PC-9 (cell line): Measurements from ENCODE around the gene CLCF1. TPM values are rescaled to one million over a fixed set of nuclear protein-coding genes. Genes with fewer than 3 reads are reported as not detected.
"Not testable (repeated sequence)": the region's sequence is repeated elsewhere in the genome, so short reads cannot be mapped to it uniquely, and the experiment has no call there.

ENCODE experiments used
- BruUV-seq: library from RNA; stranded (reverse); fragments of 400-500 nt; replicated peaks from 2 replicates; lab custom pipeline; 2021; lab: Mats Ljungman, UMichigan
- CTCF ChIA-PET: fragments of 300-600 bp; sonication (Branson Sonifier 250); formaldehyde crosslinking; loops from one replicate; lab custom pipeline; 2022; ENCODE audit warnings: antibody characterized with exemption; lab: Charles Lee
- POLR2A ChIA-PET: fragments of 300-600 bp; sonication (Branson Sonifier 250); formaldehyde crosslinking; loops from one replicate; lab custom pipeline; 2022; ENCODE audit warnings: antibody characterized with exemption; ENCODE audit not compliant: unreplicated experiment; lab: Charles Lee
- DNase-seq, 2 experiments: peaks; one replicate each; pipeline versions ENCODE4 v3.0.0 to v3.0.0-alpha.2; 2015 to 2022; ENCODE audit warnings: mixed read lengths in 1 of 2
- H2AFZ ChIP-seq: fragments of 200-600 bp; sonication (generic); 2 replicates; pipeline ENCODE4 v1.8.1; 2017; ENCODE audit warnings: antibody characterized with exemption
- H3F3A ChIP-seq: fragments of 200-600 bp; sonication (generic); 2 replicates; pipeline ENCODE4 v1.8.1; 2017; ENCODE audit warnings: antibody characterized with exemption, mild to moderate bottlenecking, low read depth; ENCODE audit not compliant: insufficient read depth
- H3K27ac ChIP-seq: fragments of 200-600 bp; sonication (generic); 2 replicates; pipeline ENCODE4 v1.6.1; 2016; ENCODE audit warnings: mixed run types
- H3K27me3 ChIP-seq: fragments of 200-600 bp; sonication (generic); 2 replicates; pipeline ENCODE4 v1.6.1; 2016; ENCODE audit warnings: low read depth, mixed run types; ENCODE audit not compliant: insufficient read depth
- H3K36me3 ChIP-seq: fragments of 200-600 bp; sonication (generic); 2 replicates; pipeline ENCODE4 v1.6.1; 2016; ENCODE audit warnings: low read depth, mixed run types
- H3K4me1 ChIP-seq: fragments of 200-600 bp; sonication (generic); replicated peaks from 2 replicates; pipeline ENCODE4 v1.6.1; 2016; ENCODE audit warnings: mixed run types; ENCODE audit not compliant: insufficient read depth
- H3K4me2 ChIP-seq: fragments of 200-600 bp; sonication (generic); 2 replicates; pipeline ENCODE4 v1.6.1; 2017; ENCODE audit warnings: mixed run types
- H3K4me3 ChIP-seq: fragments of 200-600 bp; sonication (generic); 2 replicates; pipeline ENCODE4 v1.6.1; 2016; ENCODE audit warnings: mixed run types
- H3K79me2 ChIP-seq: fragments of 200-600 bp; sonication (generic); 2 replicates; pipeline ENCODE4 v1.6.1; 2017; ENCODE audit warnings: low read depth, mixed run types
- H3K9me2 ChIP-seq: fragments of 200-600 bp; sonication (generic); 2 replicates; pipeline ENCODE4 v1.8.1; 2017; ENCODE audit warnings: mild to moderate bottlenecking; ENCODE audit not compliant: insufficient read depth
- H3K9me3 ChIP-seq: fragments of 200-600 bp; sonication (generic); 2 replicates; pipeline ENCODE4 v1.8.1; 2016; ENCODE audit warnings: low read depth; ENCODE audit not compliant: insufficient read depth
- H4K20me1 ChIP-seq: fragments of 200-600 bp; sonication (generic); 2 replicates; pipeline ENCODE4 v1.8.1; 2017; ENCODE audit not compliant: insufficient read depth
- CTCF ChIP-seq: fragments of 200-600 bp; sonication (generic); conservative IDR thresholded peaks from 2 replicates; pipeline ENCODE4 v1.6.1; 2017; ENCODE audit warnings: mixed run types, antibody characterized with exemption, mild to moderate bottlenecking, moderate library complexity
- EZH2 ChIP-seq: fragments of 200-600 bp; sonication (generic); IDR thresholded peaks from 2 replicates; pipeline ENCODE4 v1.8.0; 2017; ENCODE audit warnings: antibody characterized with exemption, low read depth
- intact Hi-C: fragments of 100-400 bp; cut with micrococcal nuclease; formaldehyde crosslinking; loops from one replicate; pipeline ENCODE4 v1.10.0; 2022; ENCODE audit not compliant: unreplicated experiment
- total RNA-seq: library from RNA; stranded (reverse); gene quantifications from 2 replicates; pipeline ENCODE4 v1.2.3, GENCODE V29; 2021

Gene CLCF1
- total RNA-seq, 1 experiment from 2014 or later, result 17.0 TPM

GRCh38 chr11:67320011-67320410 lies 53.4 kb downstream of the CLCF1 start:
- H3F3A ChIP-seq, result peaks cover 25% of the 10 kb centered on the region; the same call in 1 of the 2 replicates
- no peak overlapping the region; the same call in 1 of the 2 replicates for H3K4me2 ChIP-seq
- no peaks in the 10 kb centered on the region for H3K27me3 ChIP-seq
- TF ChIP-seq CTCF (no peak), EZH2 (no peak)
- H2AFZ ChIP-seq, result no peak overlapping the region
- H3K4me3 ChIP-seq, result no peak overlapping the region
- peaks cover 17% of the 10 kb centered on the region for H3K4me1 ChIP-seq
- CTCF ChIA-PET, result interaction anchor here (0.6 to 0.8 kb wide), 2 partner anchors 26 to 1098 kb away, joined by 3 to 4 read pairs; no protein-coding TSS in a partner anchor
- POLR2A ChIA-PET, result no interaction called here
- no peaks in the 10 kb centered on the region for H4K20me1 ChIP-seq
- peaks cover 30% of the 10 kb centered on the region for H3K79me2 ChIP-seq
- intact Hi-C loops, result no loop called here
- H3K36me3 ChIP-seq, result no peaks in the 10 kb centered on the region
- H3K9me3 ChIP-seq, result no peaks in the 10 kb centered on the region
- no peak overlapping the region for H3K27ac ChIP-seq
- no TSS peak for BruUV-seq
- no peak for DNase-seq
- H3K9me2 ChIP-seq, result no peaks in the 10 kb centered on the region

GRCh38 chr11:67318876-67319275 lies 54.5 kb downstream of the CLCF1 start:
- H3K9me3 ChIP-seq, H3K36me3 ChIP-seq, H4K20me1 ChIP-seq, DNase-seq, H3K27me3 ChIP-seq, BruUV-seq, H3K9me2 ChIP-seq, H2AFZ ChIP-seq, H3K27ac ChIP-seq: not testable (repeated sequence)
- Histone ChIP-seq H3K4me2 (peak overlapping the region; percentile 99), H3K4me3 (peak overlapping the region; percentile 76), H3K4me1 (peaks cover 28% of the 10 kb centered on the region), H3F3A (peaks cover 21% of the 10 kb centered on the region; the same call in 1 of the 2 replicates), H3K79me2 (peaks cover 30% of the 10 kb centered on the region)
- ChIA-PET CTCF (interaction anchor here (0.6 to 1.8 kb wide), 2 partner anchors 64 to 162 kb away, joined by 6 to 22 read pairs; no protein-coding TSS in a partner anchor), POLR2A (interaction anchor here (0.7 kb wide), 2 partner anchors 27 to 430 kb away, joined by 4 to 5 read pairs; no protein-coding TSS in a partner anchor)
- intact Hi-C loops, result loop anchor here (5.0 to 10.0 kb wide), 3 partner anchors 364 to 912 kb away; partner anchors contain the start of gene PC

DNA sequence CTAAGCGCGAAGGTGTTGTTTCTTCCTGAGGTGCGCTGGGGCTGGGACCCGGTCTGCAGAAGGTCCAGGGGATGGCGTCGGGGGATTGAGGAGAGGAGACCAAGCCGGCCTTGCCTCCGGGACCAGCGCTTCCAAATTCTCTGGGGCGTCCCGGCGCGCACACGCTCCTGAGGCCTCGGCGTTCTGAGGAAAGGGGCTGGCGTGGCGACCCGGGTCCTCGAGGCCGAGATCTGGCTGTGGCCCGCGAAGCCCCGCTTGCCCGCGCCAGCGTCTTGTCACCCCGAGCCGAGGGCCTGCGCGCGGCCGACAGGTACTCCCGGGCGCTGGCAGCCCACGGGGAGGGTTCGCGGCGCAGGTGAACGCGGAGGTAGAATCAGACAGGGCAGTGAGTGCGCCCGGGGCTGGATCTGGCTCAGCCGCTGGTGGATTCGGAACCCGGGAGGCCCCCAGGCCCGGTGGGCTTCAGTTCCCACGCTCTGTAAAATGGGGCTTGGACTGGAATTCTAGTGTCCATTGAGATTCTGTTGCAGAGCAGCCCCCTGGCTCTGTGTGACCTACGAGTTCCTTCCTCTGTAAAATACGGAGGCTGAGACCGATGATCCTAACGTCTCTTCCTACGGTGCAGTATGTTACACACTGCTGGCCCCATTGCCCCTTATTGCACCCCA lies 55.4 kb downstream of the CLCF1 start:
- intact Hi-C loops, result loop anchor here (1.0 to 10.0 kb wide), 9 partner anchors 30 to 911 kb away; partner anchors contain the start of genes GRK2 and PC
- ChIA-PET POLR2A (interaction anchor here (0.6 to 1.0 kb wide), 9 partner anchors 14 to 440 kb away, joined by 3 to 9 read pairs (median 5); partner anchors contain the start of genes GRK2 and SSH3), CTCF (interaction anchor here (0.6 to 2.3 kb wide), 10 partner anchors 15 to 462 kb away, joined by 3 to 18 read pairs (median 6); partner anchors contain the start of genes GRK2 and SSH3)
- H4K20me1 ChIP-seq, result no peaks in the 10 kb centered on the region
- BruUV-seq, result no TSS peak
- no peaks in the 10 kb centered on the region for H3K9me2 ChIP-seq
- TF ChIP-seq CTCF (no peak), EZH2 (no peak)
- peaks cover 27% of the 10 kb centered on the region; the same call in 1 of the 2 replicates for H3F3A ChIP-seq
- peak overlapping the region; percentile 94 for H2AFZ ChIP-seq
- H3K79me2 ChIP-seq, result peaks cover 30% of the 10 kb centered on the region
- no peak overlapping the region for H3K27ac ChIP-seq
- no peaks in the 10 kb centered on the region for H3K36me3 ChIP-seq
- no peak for DNase-seq
- no peaks in the 10 kb centered on the region for H3K9me3 ChIP-seq
- peak overlapping the region; percentile 99 for H3K4me2 ChIP-seq
- peak overlapping the region; percentile 76 for H3K4me3 ChIP-seq
- H3K27me3 ChIP-seq, result no peaks in the 10 kb centered on the region
- peaks cover 37% of the 10 kb centered on the region for H3K4me1 ChIP-seq
